GM18870 (cell line): ENCODE measurements around the gene DAND5.

Source experiments
- ATAC-seq: cut with Tn5 transposase; IDR thresholded peaks from one replicate; pipeline ENCODE4 v1.9.1; 2021; ENCODE audit warnings: moderate library complexity; ENCODE audit not compliant: unreplicated experiment

Gene DAND5

GRCh38 chr19:12991296-12991695 is 21.9 kb downstream of the DAND5 start:
- no peak for ATAC-seq

- no peak for ATAC-seq
These were observed 23.4 kb downstream of the DAND5 start for GRCh38 chr19:12992729-12993128.

- no peak for ATAC-seq
These were observed 24.2 kb downstream of the DAND5 start for GRCh38 chr19:12993562-12993961.

- ATAC-seq: no peak
These were observed 25.6 kb downstream of the DAND5 start, which contains the start of gene NFIX for GRCh38 chr19:12994701-12995595. Gene NFIX, plus strand, starts transcription at chr19:12995475. Its CDS starts 363 bp downstream, at chr19:12995838.

GRCh38 chr19:12995596-12996405 is 26.4 kb downstream of the DAND5 start:
- no peak for ATAC-seq

- ATAC-seq: no peak
These were observed 27.2 kb downstream of the DAND5 start for GRCh38 chr19:12996406-12997094.

GRCh38 chr19:12997179-12997966 is 28.0 kb downstream of the DAND5 start:
- no peak for ATAC-seq

GRCh38 chr19:12997967-12998940 is 28.9 kb downstream of the DAND5 start:
- no peak for ATAC-seq

GRCh38 chr19:13001166-13001501 is 31.8 kb downstream of the DAND5 start:
- ATAC-seq: no peak

- no peak for ATAC-seq
These were observed 32.3 kb downstream of the DAND5 start for GRCh38 chr19:13001502-13002165.

GRCh38 chr19:13002166-13002898 is 33.0 kb downstream of the DAND5 start:
- no peak for ATAC-seq

GRCh38 chr19:13003081-13003480 is 33.7 kb downstream of the DAND5 start:
- no peak for ATAC-seq

GRCh38 chr19:13004273-13004672 is 34.9 kb downstream of the DAND5 start:
- ATAC-seq: no peak

GRCh38 chr19:13005253-13005652 is 35.9 kb downstream of the DAND5 start:
- no peak for ATAC-seq

GRCh38 chr19:13005861-13006370 is 36.5 kb downstream of the DAND5 start:
- no peak for ATAC-seq

- ATAC-seq: no peak
These were observed 37.3 kb downstream of the DAND5 start for GRCh38 chr19:13006431-13007281.
